ENCODE results near the gene CALR. TPM values are rescaled to one million over a fixed set of nuclear protein-coding genes. Genes with fewer than 3 reads are reported as not detected.

Gene CALR
- polyA plus RNA-seq, 12 donors: 312 to 584 (median 398) TPM

Other genes with a start within 250 kb of the CALR start
- 1 to 10 TPM in 11 of 12 donors, not detected in 1; 2.4 to 6.3 (median 3.5) TPM for gene FBXW9, start 242.0 kb upstream of the CALR start, polyA plus RNA-seq (ENCODE audit: insufficient read length in 12 of 12)
- gene TNPO2, start 214.7 kb upstream of the CALR start, polyA plus RNA-seq (ENCODE audit: insufficient read length in 12 of 12): 10 to 100 TPM in 11 of 12 donors, not detected in 1; 37.4 to 93.0 (median 51.3) TPM
- 100 to 1,000 TPM in 11 of 12 donors, not detected in 1; 130 to 438 (median 158) TPM for gene TRIR, start 203.9 kb upstream of the CALR start, polyA plus RNA-seq (ENCODE audit: insufficient read length in 12 of 12)
- gene GET3, start 201.1 kb upstream of the CALR start, polyA plus RNA-seq (ENCODE audit: insufficient read length in 12 of 12): 10 to 100 TPM in 11 of 12 donors, not detected in 1; 36.1 to 51.0 (median 40.6) TPM
- gene BEST2, start 186.8 kb upstream of the CALR start, polyA plus RNA-seq (ENCODE audit: insufficient read length in 12 of 12): under 1 TPM in 4 of 12 donors, not detected in 8; 0.08 to 0.14 (median 0.11) TPM
- 10 to 100 TPM in 11 of 12 donors, not detected in 1; 12.4 to 78.3 (median 24.2) TPM for gene HOOK2, start 163.1 kb upstream of the CALR start, polyA plus RNA-seq (ENCODE audit: insufficient read length in 12 of 12)
- gene JUNB, start 147.1 kb upstream of the CALR start, polyA plus RNA-seq (ENCODE audit: insufficient read length in 12 of 12): 100 to 1,000 TPM in 2 of 12 donors, 10 to 100 TPM in 9, not detected in 1; 18.0 to 187 (median 38.3) TPM
- 100 to 1,000 TPM in 11 of 12 donors, not detected in 1; 124 to 185 (median 148) TPM for gene PRDX2, start 136.8 kb upstream of the CALR start, polyA plus RNA-seq (ENCODE audit: insufficient read length in 12 of 12)
- gene THSD8, start 136.5 kb upstream of the CALR start, polyA plus RNA-seq (ENCODE audit: insufficient read length in 12 of 12): 1 to 10 TPM in 10 of 12 donors, not detected in 2; 1.4 to 7.1 (median 4.2) TPM
- gene RNASEH2A, start 132.0 kb upstream of the CALR start, polyA plus RNA-seq (ENCODE audit: insufficient read length in 12 of 12): 10 to 100 TPM in 10 of 12 donors, not detected in 2; 13.3 to 25.6 (median 17.6) TPM
- gene RTBDN, start 104.0 kb upstream of the CALR start, polyA plus RNA-seq (ENCODE audit: insufficient read length in 12 of 12): under 1 TPM in 1 of 12 donors, not detected in 11; 0.16 TPM
- gene MAST1, start 100.1 kb upstream of the CALR start, polyA plus RNA-seq (ENCODE audit: insufficient read length in 12 of 12): 10 to 100 TPM in 1 of 12 donors, under 1 TPM in 10, not detected in 1; 0.16 to 12.0 (median 0.62) TPM
- 10 to 100 TPM in 4 of 12 donors, 1 to 10 TPM in 7, not detected in 1; 6.4 to 18.1 (median 8.6) TPM for gene DNASE2, start 57.2 kb upstream of the CALR start, polyA plus RNA-seq (ENCODE audit: insufficient read length in 12 of 12)
- gene KLF1, start 51.4 kb upstream of the CALR start, polyA plus RNA-seq (ENCODE audit: insufficient read length in 12 of 12): 1 to 10 TPM in 1 of 12 donors, under 1 TPM in 9, not detected in 2; 0.15 to 2.8 (median 0.43) TPM
- gene GCDH, start 47.4 kb upstream of the CALR start, polyA plus RNA-seq (ENCODE audit: insufficient read length in 12 of 12): 10 to 100 TPM in 11 of 12 donors, not detected in 1; 15.0 to 33.8 (median 25.4) TPM
- gene SYCE2, start 19.3 kb upstream of the CALR start, polyA plus RNA-seq (ENCODE audit: insufficient read length in 12 of 12): 1 to 10 TPM in 10 of 12 donors, not detected in 2; 2.1 to 4.5 (median 3.2) TPM
- 10 to 100 TPM in 11 of 12 donors, not detected in 1; 25.7 to 45.4 (median 34.4) TPM for gene FARSA, start 4.9 kb upstream of the CALR start, polyA plus RNA-seq (ENCODE audit: insufficient read length in 12 of 12)
- gene RAD23A, start 7.3 kb downstream of the CALR start, polyA plus RNA-seq (ENCODE audit: insufficient read length in 12 of 12): 100 to 1,000 TPM in 9 of 12 donors, 10 to 100 TPM in 3; 80.3 to 659 (median 114) TPM
- 10 to 100 TPM in 11 of 12 donors, not detected in 1; 31.9 to 47.7 (median 36.5) TPM for gene GADD45GIP1, start 18.6 kb downstream of the CALR start, polyA plus RNA-seq (ENCODE audit: insufficient read length in 12 of 12)
- under 1 TPM in 6 of 12 donors, not detected in 6; 0.12 to 0.23 (median 0.16) TPM for gene DAND5, start 31.0 kb downstream of the CALR start, polyA plus RNA-seq (ENCODE audit: insufficient read length in 12 of 12)
- gene NFIX, start 56.9 kb downstream of the CALR start, polyA plus RNA-seq (ENCODE audit: insufficient read length in 12 of 12): 100 to 1,000 TPM in 8 of 12 donors, 10 to 100 TPM in 4; 73.2 to 280 (median 105) TPM
- gene LYL1, start 164.2 kb downstream of the CALR start, polyA plus RNA-seq (ENCODE audit: insufficient read length in 12 of 12): 1 to 10 TPM in 11 of 12 donors, not detected in 1; 2.5 to 10.0 (median 3.6) TPM
- 10 to 100 TPM in 11 of 12 donors, not detected in 1; 21.0 to 41.7 (median 23.9) TPM for gene TRMT1, start 178.1 kb downstream of the CALR start, polyA plus RNA-seq (ENCODE audit: insufficient read length in 12 of 12)
- 10 to 100 TPM in 11 of 12 donors, not detected in 1; 11.7 to 37.6 (median 16.0) TPM for gene NACC1, start 179.7 kb downstream of the CALR start, polyA plus RNA-seq (ENCODE audit: insufficient read length in 12 of 12)
- 10 to 100 TPM in 11 of 12 donors, not detected in 1; 26.2 to 59.3 (median 31.5) TPM for gene STX10, start 211.8 kb downstream of the CALR start, polyA plus RNA-seq (ENCODE audit: insufficient read length in 12 of 12)
- 100 to 1,000 TPM in 3 of 12 donors, 10 to 100 TPM in 8, not detected in 1; 36.9 to 203 (median 55.6) TPM for gene IER2, start 211.8 kb downstream of the CALR start, polyA plus RNA-seq (ENCODE audit: insufficient read length in 12 of 12)

All from muscle of arm (tissue), 12 donors.